Mucosa of descending colon (tissue), 3 donors: ENCODE measurements around the gene TMEM203. TPM values are rescaled to one million over a fixed set of nuclear protein-coding genes. Genes with fewer than 3 reads are reported as not detected.

Experiments
- ATAC-seq: fragments of 200-7000 bp; cut with Tn5 transposase; one replicate; pipeline ENCODE4 v1.9.1; 2020; ENCODE audit warnings: mild to moderate bottlenecking, moderate library complexity
- DNase-seq, 3 donors: peaks; one replicate each; pipeline ENCODE4 v3.0.0-alpha.2; 2020
- H3K36me3 ChIP-seq: fragments of 200-600 bp; one replicate; pipeline ENCODE4 v1.8.0; 2021; ENCODE audit warnings: low read depth, mild to moderate bottlenecking
- H3K4me1 ChIP-seq: fragments of 200-600 bp; one replicate; pipeline ENCODE4 v1.8.0; 2021; ENCODE audit warnings: low read depth, mild to moderate bottlenecking
- H3K4me3 ChIP-seq: fragments of 200-600 bp; one replicate; pipeline ENCODE4 v1.8.0; 2021; ENCODE audit warnings: mild to moderate bottlenecking
- H3K9me3 ChIP-seq: fragments of 200-600 bp; one replicate; pipeline ENCODE4 v1.8.0; 2021; ENCODE audit warnings: mild to moderate bottlenecking
- intact Hi-C, 2 donors: fragments of 100-400 bp; cut with DNase I in 1 of 2; cut with micrococcal nuclease in 1 of 2; formaldehyde crosslinking; loops; one replicate each; pipeline versions ENCODE4 v1.11.0 to v1.11.1; 2022; cut with DNase I, micrococcal nuclease
- total RNA-seq, 3 donors: library from RNA; stranded (reverse); fragmentation: NEBNext Ultra II Directional in 2 of 3; extraction: Animal tissue kit (Norgen Biotek cat#: 25700) in 2 of 3; gene quantifications; one replicate each; pipeline versions ENCODE4 v1.2.1 to v1.2.4, GENCODE V29; 2021 to 2023
- TF ChIP-seq, protein P1 (sequence below): fragments of 200-600 bp; IDR thresholded peaks from one replicate; pipeline ENCODE4 v1.8.0; 2022; ENCODE audit warnings: antibody characterized with exemption, mild to moderate bottlenecking
- donor health status: DM: no; HTN: no; CAD: no; lungs with moderate emphysema.
- donor health status: DM: no; HTN: no; CAD: no.
- donor health status: DM: no; HTN: yes; CAD: no.

TMEM203 gene
- total RNA-seq, 3 donors from 2014 or later: 30.6 to 40.4 (median 40.0) TPM

- DNase-seq: peak in 1 of 3 donors; percentile 26
- peaks cover 34% of the 10 kb centered on the region for H3K4me1 ChIP-seq
- no peaks in the 10 kb centered on the region for H3K36me3 ChIP-seq
- intact Hi-C loops: no loop called here
- H3K9me3 ChIP-seq: no peaks in the 10 kb centered on the region
- TF ChIP-seq, protein P1, sequence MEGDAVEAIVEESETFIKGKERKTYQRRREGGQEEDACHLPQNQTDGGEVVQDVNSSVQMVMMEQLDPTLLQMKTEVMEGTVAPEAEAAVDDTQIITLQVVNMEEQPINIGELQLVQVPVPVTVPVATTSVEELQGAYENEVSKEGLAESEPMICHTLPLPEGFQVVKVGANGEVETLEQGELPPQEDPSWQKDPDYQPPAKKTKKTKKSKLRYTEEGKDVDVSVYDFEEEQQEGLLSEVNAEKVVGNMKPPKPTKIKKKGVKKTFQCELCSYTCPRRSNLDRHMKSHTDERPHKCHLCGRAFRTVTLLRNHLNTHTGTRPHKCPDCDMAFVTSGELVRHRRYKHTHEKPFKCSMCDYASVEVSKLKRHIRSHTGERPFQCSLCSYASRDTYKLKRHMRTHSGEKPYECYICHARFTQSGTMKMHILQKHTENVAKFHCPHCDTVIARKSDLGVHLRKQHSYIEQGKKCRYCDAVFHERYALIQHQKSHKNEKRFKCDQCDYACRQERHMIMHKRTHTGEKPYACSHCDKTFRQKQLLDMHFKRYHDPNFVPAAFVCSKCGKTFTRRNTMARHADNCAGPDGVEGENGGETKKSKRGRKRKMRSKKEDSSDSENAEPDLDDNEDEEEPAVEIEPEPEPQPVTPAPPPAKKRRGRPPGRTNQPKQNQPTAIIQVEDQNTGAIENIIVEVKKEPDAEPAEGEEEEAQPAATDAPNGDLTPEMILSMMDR: no peak
- H3K4me3 ChIP-seq: no peak overlapping the region
- peak; percentile 13 for ATAC-seq
Measured at GRCh38 chr9:137233143-137233980, 27.9 kb upstream of the TMEM203 start.

- Histone ChIP-seq H3K4me1 (peaks cover 32% of the 10 kb centered on the region), H3K9me3 (no peaks in the 10 kb centered on the region), H3K36me3 (no peaks in the 10 kb centered on the region), H3K4me3 (no peak overlapping the region)
- DNase-seq (peak in 1 of 3 donors; percentile 41), ATAC-seq (peak; percentile 21)
- TF ChIP-seq, protein P1: no peak
- intact Hi-C loops: no loop called here
Measured at GRCh38 chr9:137232510-137232909, 27.1 kb upstream of the TMEM203 start.

DNA sequence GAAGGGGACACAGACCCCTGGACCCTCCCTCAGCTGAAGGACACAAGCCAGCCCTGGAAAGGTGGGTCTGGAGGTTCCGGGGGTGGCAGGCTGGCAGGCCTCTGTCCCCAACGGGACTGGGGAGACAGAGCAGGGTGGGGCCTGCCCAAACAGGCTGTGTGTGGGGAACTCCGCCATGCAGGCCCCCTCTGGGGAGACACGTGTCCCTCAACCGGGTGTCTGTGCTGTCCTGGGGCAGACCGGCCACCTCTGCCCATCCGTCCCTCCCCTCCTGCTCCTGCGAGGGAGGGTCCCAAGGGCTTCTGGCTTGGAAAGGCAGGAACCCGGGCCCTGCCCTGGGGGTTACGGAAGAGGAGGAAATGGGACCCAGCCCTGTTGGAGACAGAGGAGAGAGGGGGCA is 26.7 kb upstream of the TMEM203 start:
- Histone ChIP-seq H3K4me3 (no peak overlapping the region), H3K4me1 (peaks cover 33% of the 10 kb centered on the region), H3K9me3 (no peaks in the 10 kb centered on the region), H3K36me3 (no peaks in the 10 kb centered on the region)
- TF ChIP-seq, protein P1: no peak
- intact Hi-C loops: no loop called here
- DNase-seq (no peak), ATAC-seq (no peak)

DNA sequence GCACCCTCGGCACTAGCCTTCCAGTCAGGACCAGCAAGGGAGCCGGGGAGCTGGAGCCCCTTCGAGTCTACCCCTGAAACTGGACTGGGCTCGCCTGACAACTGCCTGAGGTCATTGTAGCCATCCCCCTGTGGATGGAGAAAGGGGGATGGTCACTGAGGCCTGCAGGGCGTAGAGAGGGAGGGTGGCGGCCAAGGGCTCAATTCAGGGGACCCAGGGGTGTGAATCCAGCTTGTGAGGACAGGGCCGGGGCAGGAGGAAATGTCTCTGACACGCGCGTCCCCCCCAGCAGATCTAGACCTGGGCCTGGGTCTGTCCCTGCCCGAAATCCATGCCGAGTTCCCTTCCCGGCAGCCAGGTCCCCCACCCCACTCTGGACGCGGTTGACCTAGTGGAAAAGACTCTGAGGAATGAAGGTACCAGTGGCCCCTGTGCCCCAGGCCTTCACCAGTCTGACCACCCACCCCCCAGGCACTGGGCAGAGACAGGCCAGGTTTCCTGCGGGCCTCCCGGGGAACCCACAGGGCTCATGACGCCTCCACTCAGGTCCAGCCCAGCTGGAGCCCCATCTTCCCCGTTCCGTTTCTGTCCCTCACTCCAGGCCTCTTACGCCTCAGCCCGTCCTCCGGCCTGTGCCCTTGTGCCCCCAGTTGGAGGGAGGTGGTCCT is 26.1 kb upstream of the TMEM203 start:
- Histone ChIP-seq H3K9me3 (no peaks in the 10 kb centered on the region), H3K4me1 (peaks cover 32% of the 10 kb centered on the region), H3K4me3 (no peak overlapping the region), H3K36me3 (no peaks in the 10 kb centered on the region)
- intact Hi-C loops: no loop called here
- ATAC-seq (no peak), DNase-seq (no peak)
- TF ChIP-seq, protein P1: no peak

- DNase-seq: no peak
- TF ChIP-seq, protein P1: no peak
- intact Hi-C loops: no loop called here
- H3K4me1 ChIP-seq: peaks cover 25% of the 10 kb centered on the region
- H3K4me3 ChIP-seq: no peak within 1 kb of the TSS
- ATAC-seq: no peak
- no peaks in the 10 kb centered on the region for H3K36me3 ChIP-seq
- H3K9me3 ChIP-seq: no peaks in the 10 kb centered on the region
Measured at GRCh38 chr9:137230705-137231371, 25.4 kb upstream of the TMEM203 start, which contains the start of gene SLC34A3. TSS of gene SLC34A3 (plus strand) at chr9:137230901. CDS start at chr9:137231703, 802 bp downstream.
